Measurements from ENCODE around the gene KCNJ4. TPM values are rescaled to one million over a fixed set of nuclear protein-coding genes. Genes with fewer than 3 reads are reported as not detected.
A peak's percentile ranks its signal among the peaks of the same experiment; 100 is the strongest.

KCNJ4 gene
- total RNA-seq, 2 donors from 2014 or later, result not detected

- Mint-ChIP-seq H3K27me3 (peaks cover 13 to 14% of the 10 kb centered on the region in 2 donors), H3K4me3 (no peak overlapping the region)
These were observed 10.9 kb upstream of the KCNJ4 start for GRCh38 chr22:38465673-38466490.

GRCh38 chr22:38464992-38465672 is 10.1 kb upstream of the KCNJ4 start:
- H3K36me3 Mint-ChIP-seq, result no peaks in the 10 kb centered on the region
- peaks cover 0 to 14% of the 10 kb centered on the region in 2 donors for H3K4me1 Mint-ChIP-seq (ENCODE audit: low read depth in 2 of 2)
- DNase-seq (ENCODE audit: low spot score) (no peak), ATAC-seq (no peak)
- no peaks in the 10 kb centered on the region for H3K9me3 Mint-ChIP-seq
- H3K27me3 Mint-ChIP-seq, result peaks cover 19 to 22% of the 10 kb centered on the region in 2 donors
- H3K4me3 Mint-ChIP-seq, result no peak overlapping the region
- H3K27ac Mint-ChIP-seq, result no peak overlapping the region

More at GRCh38 chr22:38465673-38466490, 10.9 kb upstream of the KCNJ4 start:
- ATAC-seq, result no peak
- H3K4me1 Mint-ChIP-seq (ENCODE audit: low read depth in 2 of 2), result peaks cover 0 to 11% of the 10 kb centered on the region in 2 donors
- H3K27ac Mint-ChIP-seq, result no peak overlapping the region
- H3K36me3 Mint-ChIP-seq, result no peaks in the 10 kb centered on the region
- no peak for DNase-seq (ENCODE audit: low spot score)
- no peaks in the 10 kb centered on the region for H3K9me3 Mint-ChIP-seq

- H3K4me3 Mint-ChIP-seq, result no peak overlapping the region
- H3K36me3 Mint-ChIP-seq, result no peaks in the 10 kb centered on the region
- DNase-seq (ENCODE audit: low spot score) (no peak), ATAC-seq (no peak)
- no peaks in the 10 kb centered on the region for H3K9me3 Mint-ChIP-seq
- H3K4me1 Mint-ChIP-seq (ENCODE audit: low read depth in 2 of 2), result peaks cover 0 to 14% of the 10 kb centered on the region in 2 donors
- H3K27me3 Mint-ChIP-seq, result peaks cover 24 to 34% of the 10 kb centered on the region in 2 donors
- no peak overlapping the region for H3K27ac Mint-ChIP-seq
These were observed 8.2 kb upstream of the KCNJ4 start for GRCh38 chr22:38462960-38463784.

GRCh38 chr22:38461414-38462081 is 6.5 kb upstream of the KCNJ4 start:
- ATAC-seq, result peak; percentile 72 to 77
- Mint-ChIP-seq H3K4me3 (no peak overlapping the region), H3K27ac (no peak overlapping the region)

GRCh38 chr22:38461057-38461413 is 6.0 kb upstream of the KCNJ4 start:
- Mint-ChIP-seq H3K27me3 (peaks cover 42 to 51% of the 10 kb centered on the region in 2 donors), H3K4me3 (no peak overlapping the region), H3K36me3 (no peaks in the 10 kb centered on the region), H3K4me1 (ENCODE audit: low read depth in 2 of 2) (peaks cover 0 to 15% of the 10 kb centered on the region in 2 donors), H3K9me3 (no peaks in the 10 kb centered on the region), H3K27ac (no peak overlapping the region)
- DNase-seq (ENCODE audit: low spot score) (no peak), ATAC-seq (peak in 1 of 2 donors; percentile 2)

More at GRCh38 chr22:38461414-38462081, 6.5 kb upstream of the KCNJ4 start:
- DNase-seq (ENCODE audit: low spot score), result peak; percentile 72
- Mint-ChIP-seq H3K27me3 (peaks cover 39 to 50% of the 10 kb centered on the region in 2 donors), H3K36me3 (no peaks in the 10 kb centered on the region), H3K4me1 (ENCODE audit: low read depth in 2 of 2) (peaks cover 0 to 12% of the 10 kb centered on the region in 2 donors), H3K9me3 (no peaks in the 10 kb centered on the region)

GRCh38 chr22:38460426-38460840 is 5.4 kb upstream of the KCNJ4 start:
- no peak overlapping the region for H3K4me3 Mint-ChIP-seq
- ATAC-seq (no peak), DNase-seq (ENCODE audit: low spot score) (no peak)
- H3K9me3 Mint-ChIP-seq, result no peaks in the 10 kb centered on the region
- no peak overlapping the region for H3K27ac Mint-ChIP-seq
- H3K4me1 Mint-ChIP-seq (ENCODE audit: low read depth in 2 of 2), result peaks cover 0 to 15% of the 10 kb centered on the region in 2 donors
- H3K36me3 Mint-ChIP-seq, result no peaks in the 10 kb centered on the region
- peaks cover 42 to 51% of the 10 kb centered on the region in 2 donors for H3K27me3 Mint-ChIP-seq

- peak overlapping the region; percentile 44 for H3K4me3 Mint-ChIP-seq
- H3K36me3 Mint-ChIP-seq, result no peaks in the 10 kb centered on the region
- no peak for DNase-seq (ENCODE audit: low spot score)
- H3K4me1 Mint-ChIP-seq (ENCODE audit: low read depth in 2 of 2), result peaks cover 0 to 17% of the 10 kb centered on the region in 2 donors
- H3K27ac Mint-ChIP-seq, result no peak overlapping the region
- peaks cover 44 to 54% of the 10 kb centered on the region in 2 donors for H3K27me3 Mint-ChIP-seq
- no peak for ATAC-seq
- H3K9me3 Mint-ChIP-seq, result no peaks in the 10 kb centered on the region
These were observed 2.1 kb upstream of the KCNJ4 start for GRCh38 chr22:38456841-38457699.

- Mint-ChIP-seq H3K27me3 (peaks cover 44 to 54% of the 10 kb centered on the region in 2 donors), H3K4me1 (ENCODE audit: low read depth in 2 of 2) (peaks cover 0 to 15% of the 10 kb centered on the region in 2 donors), H3K4me3 (peak overlapping the region; percentile 44), H3K27ac (no peak overlapping the region), H3K9me3 (no peaks in the 10 kb centered on the region), H3K36me3 (no peaks in the 10 kb centered on the region)
- DNase-seq (ENCODE audit: low spot score), result no peak
- no peak for ATAC-seq
These were observed 1.4 kb upstream of the KCNJ4 start for GRCh38 chr22:38456272-38456835.

GRCh38 chr22:38455530-38456271 is 702 bp upstream of the KCNJ4 start:
- Mint-ChIP-seq H3K36me3 (no peaks in the 10 kb centered on the region), H3K4me3 (no peak overlapping the region), H3K27ac (no peak overlapping the region), H3K27me3 (peaks cover 44 to 54% of the 10 kb centered on the region in 2 donors), H3K9me3 (no peaks in the 10 kb centered on the region), H3K4me1 (ENCODE audit: low read depth in 2 of 2) (peaks cover 0 to 15% of the 10 kb centered on the region in 2 donors)
- ATAC-seq, result no peak
- DNase-seq (ENCODE audit: low spot score), result no peak

- Mint-ChIP-seq H3K27me3 (peaks cover 43 to 58% of the 10 kb centered on the region in 2 donors), H3K4me3 (peak overlapping the region; percentile 23), H3K36me3 (no peaks in the 10 kb centered on the region), H3K4me1 (ENCODE audit: low read depth in 2 of 2) (peaks cover 0 to 12% of the 10 kb centered on the region in 2 donors), H3K9me3 (no peaks in the 10 kb centered on the region), H3K27ac (no peak overlapping the region)
- ATAC-seq (no peak), DNase-seq (ENCODE audit: low spot score) (no peak)
These were observed 485 bp downstream of the KCNJ4 start for GRCh38 chr22:38454353-38455075.

GRCh38 chr22:38453996-38454352 is 1.0 kb downstream of the KCNJ4 start:
- no peaks in the 10 kb centered on the region for H3K36me3 Mint-ChIP-seq
- ATAC-seq (no peak), DNase-seq (ENCODE audit: low spot score) (no peak)
- peaks cover 40 to 52% of the 10 kb centered on the region in 2 donors for H3K27me3 Mint-ChIP-seq
- H3K27ac Mint-ChIP-seq, result no peak overlapping the region
- H3K4me3 Mint-ChIP-seq, result no peak overlapping the region
- H3K4me1 Mint-ChIP-seq (ENCODE audit: low read depth in 2 of 2), result peaks cover 0 to 12% of the 10 kb centered on the region in 2 donors
- H3K9me3 Mint-ChIP-seq, result no peaks in the 10 kb centered on the region

Data from natural killer cell treated with Interleukin-12 subunit alpha and Interleukin-12 subunit beta and Interleukin-15 and Interleukin-18, amount 100 ng/mL, for 72 hours (primary cell).